Ovary (tissue), 9 donors: ENCODE measurements around the gene ADAMTS6. TPM values are rescaled to one million over a fixed set of nuclear protein-coding genes. Genes with fewer than 3 reads are reported as not detected.

Experiments
- DNase-seq, 5 donors: peaks; one replicate each; pipeline ENCODE4 v3.0.0-alpha.2; 2019 to 2020
- H3K27ac ChIP-seq, 2 donors: fragments of 200-600 bp; one replicate each; pipeline versions ENCODE4 v1.5.1 to v1.8.0; 2019 to 2022
- H3K27me3 ChIP-seq: fragments of 200-600 bp; one replicate; pipeline ENCODE4 v1.8.0; 2022
- H3K36me3 ChIP-seq: fragments of 200-600 bp; sonication (generic); one replicate; pipeline ENCODE4 v1.5.1; 2019
- H3K4me1 ChIP-seq: one replicate; pipeline ENCODE4 v1.8.1; 2013; ENCODE audit warnings: mild to moderate bottlenecking, moderate library complexity; ENCODE audit not compliant: insufficient read depth
- H3K4me3 ChIP-seq: fragments of 200-600 bp; sonication (generic); one replicate; pipeline ENCODE4 v1.5.1; 2017
- H3K9me3 ChIP-seq, 2 donors: fragments of 200-600 bp in 1 of 2; sonication (generic) in 1 of 2; one replicate each; pipeline versions ENCODE4 v1.5.1 to v1.8.1; 2013 to 2019; ENCODE audit warnings: mild to moderate bottlenecking in 1 of 2, moderate library complexity in 1 of 2
- CTCF ChIP-seq, 3 donors: fragments of 450-650 bp in 2 of 3; fragments of 200-600 bp in 1 of 3; IDR thresholded peaks; one replicate each; pipeline versions ENCODE4 v1.5.1 to v1.8.0; 2016 to 2022; ENCODE audit warnings: antibody characterized with exemption in 3 of 3, mild to moderate bottlenecking in 1 of 3
- EP300 ChIP-seq: sonication (generic); formaldehyde crosslinking; IDR thresholded peaks from one replicate; pipeline ENCODE4 v1.6.1; 2017; ENCODE audit warnings: antibody characterized with exemption
- POLR2A ChIP-seq: fragments of 450-650 bp; IDR thresholded peaks from one replicate; pipeline ENCODE4 v1.6.1; 2017; ENCODE audit warnings: antibody characterized with exemption, mild to moderate bottlenecking, moderate library complexity
- WGBS, 3 donors: extraction: QIAGEN DNeasy Blood & Tissue Kit in 1 of 3; methylation state at CpG; one replicate each; pipeline versions ENCODE4 v1.1.5 to v1.1.7; 2013 to 2017; 5-methylcytosine and 5-hydroxymethylcytosine counted together
- intact Hi-C, 4 donors: fragments of 100-400 bp; cut with DNase I; formaldehyde crosslinking; loops; one replicate each; pipeline versions ENCODE4 v1.11.0 to v1.15.1; 2022 to 2023
- polyA plus RNA-seq, 2 donors: library from polyadenylated mRNA; stranded (reverse); fragments of 200-250 nt in 1 of 2; fragments of 350-450 nt in 1 of 2; fragmentation: Illumina TruSeq in 1 of 2; extraction: RNeasy Lipid Tissue Mini Kit (QIAGEN cat#74804) in 1 of 2; gene quantifications; one replicate each; pipeline ENCODE4 v1.2.3, GENCODE V29; 2013 to 2014
- total RNA-seq, 7 donors: library from RNA; depleted of rRNA in 2 of 7; stranded (reverse); fragments of >200 nt in 2 of 7; fragmentation: NEBNext Ultra II Directional in 3 of 7; extraction: Animal tissue kit (Norgen Biotek cat#: 25700) in 3 of 7; gene quantifications; one replicate each; pipeline versions ENCODE4 v1.1.0 to v1.2.4, GENCODE V29; 2016 to 2023
- donor health status: DM: no; HTN: no; CAD: no; lungs with moderate emphysema.
- donor health status: DM: no; HTN: no; CAD: no.
- donor health status: Bipolar disorder and iron deficiency.
- donor health status: DM: yes; HTN: yes; CAD: no.
- donor health status: DM: no; HTN: no; CAD: no.
- donor health status: DM: yes; HTN: yes; CAD: no.

ADAMTS6 gene
- total and polyA plus RNA-seq, 9 donors: 0.96 to 7.2 (median 2.2) TPM

DNA sequence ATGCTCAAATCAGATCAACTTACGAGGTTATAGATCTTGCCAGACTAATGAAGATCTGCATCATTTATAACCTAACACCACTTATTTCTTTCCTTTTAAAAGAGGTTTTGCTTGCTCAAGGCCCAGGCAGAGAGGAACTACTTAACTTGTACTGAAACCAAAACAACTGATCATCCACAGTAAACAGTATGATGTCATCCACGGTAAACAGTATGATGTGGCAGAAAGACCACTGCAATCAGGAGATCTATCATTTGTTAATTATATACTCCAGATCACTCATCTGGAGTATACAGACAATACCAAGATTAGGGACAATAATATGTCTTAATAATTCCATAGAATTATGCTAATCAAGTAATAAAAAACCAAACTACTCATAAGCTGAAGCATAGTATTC, 116.8 kb downstream of the ADAMTS6 start:
- Histone ChIP-seq H3K4me3 (no peak overlapping the region), H3K36me3 (no peaks in the 10 kb centered on the region), H3K4me1 (no peaks in the 10 kb centered on the region), H3K27ac (no peak overlapping the region), H3K27me3 (no peaks in the 10 kb centered on the region), H3K9me3 (no peaks in the 10 kb centered on the region)
- intact Hi-C loops: no loop called here
- 83 to 89% (median 89%) methylated on average over 2 of the region's 2 CpGs for WGBS, 3 donors
- DNase-seq: no peak
- TF ChIP-seq EP300 (no peak), POLR2A (no peak), CTCF (IDR thresholded peaks at IDR 0.05) (no peak)

- intact Hi-C loops: no loop called here
- H3K4me3 ChIP-seq: no peak overlapping the region
- H3K9me3 ChIP-seq: no peaks in the 10 kb centered on the region
- no peaks in the 10 kb centered on the region for H3K27me3 ChIP-seq
- H3K4me1 ChIP-seq: no peaks in the 10 kb centered on the region
- H3K27ac ChIP-seq: no peak overlapping the region
- TF ChIP-seq EP300 (no peak), CTCF (IDR thresholded peaks at IDR 0.05) (no peak), POLR2A (no peak)
- 71 to 82% (median 79%) methylated on average over 2 of the region's 2 CpGs for WGBS, 3 donors
- DNase-seq: no peak
- H3K36me3 ChIP-seq: no peaks in the 10 kb centered on the region
These were observed 118.2 kb downstream of the ADAMTS6 start for GRCh38 chr5:65363499-65363898.

GRCh38 chr5:65359981-65360380, 121.7 kb downstream of the ADAMTS6 start:
- no peaks in the 10 kb centered on the region for H3K9me3 ChIP-seq
- no peaks in the 10 kb centered on the region for H3K27me3 ChIP-seq
- H3K27ac ChIP-seq: no peak overlapping the region
- no peak for DNase-seq
- H3K4me1 ChIP-seq: no peaks in the 10 kb centered on the region
- intact Hi-C loops: no loop called here
- TF ChIP-seq POLR2A (no peak), EP300 (no peak)
- no peaks in the 10 kb centered on the region for H3K36me3 ChIP-seq
- WGBS, 3 donors: 81 to 86% (median 81%) methylated on average over 5 of the region's 5 CpGs
- H3K4me3 ChIP-seq: no peak overlapping the region

- H3K9me3 ChIP-seq: no peaks in the 10 kb centered on the region
- H3K36me3 ChIP-seq: no peaks in the 10 kb centered on the region
- H3K4me3 ChIP-seq: no peak overlapping the region
- intact Hi-C loops: no loop called here
- no peak for TF ChIP-seq EP300
- no peak for TF ChIP-seq POLR2A
- TF ChIP-seq CTCF (IDR thresholded peaks at IDR 0.05): no peak
- no peak for DNase-seq
- no peak overlapping the region for H3K27ac ChIP-seq
- no peaks in the 10 kb centered on the region for H3K27me3 ChIP-seq
- 76 to 83% (median 81%) methylated on average over 3 of the region's 3 CpGs for WGBS, 3 donors
- H3K4me1 ChIP-seq: no peaks in the 10 kb centered on the region
These were observed 122.2 kb downstream of the ADAMTS6 start for GRCh38 chr5:65359569-65359968.

- Histone ChIP-seq H3K27ac (no peak overlapping the region), H3K27me3 (no peaks in the 10 kb centered on the region), H3K4me3 (no peak overlapping the region), H3K4me1 (no peaks in the 10 kb centered on the region), H3K36me3 (no peaks in the 10 kb centered on the region), H3K9me3 (no peaks in the 10 kb centered on the region)
- intact Hi-C loops: no loop called here
- WGBS, 3 donors: 8 to 33% (median 24%) methylated on average over 1 of the region's 1 CpG
- DNase-seq: no peak
- no peak for TF ChIP-seq POLR2A
- TF ChIP-seq CTCF (IDR thresholded peaks at IDR 0.05): no peak
- no peak for TF ChIP-seq EP300
These were observed 125.4 kb downstream of the ADAMTS6 start for GRCh38 chr5:65356274-65356673.
